ENCODE results near the gene DSCAM.

The DSCAM gene

DNA sequence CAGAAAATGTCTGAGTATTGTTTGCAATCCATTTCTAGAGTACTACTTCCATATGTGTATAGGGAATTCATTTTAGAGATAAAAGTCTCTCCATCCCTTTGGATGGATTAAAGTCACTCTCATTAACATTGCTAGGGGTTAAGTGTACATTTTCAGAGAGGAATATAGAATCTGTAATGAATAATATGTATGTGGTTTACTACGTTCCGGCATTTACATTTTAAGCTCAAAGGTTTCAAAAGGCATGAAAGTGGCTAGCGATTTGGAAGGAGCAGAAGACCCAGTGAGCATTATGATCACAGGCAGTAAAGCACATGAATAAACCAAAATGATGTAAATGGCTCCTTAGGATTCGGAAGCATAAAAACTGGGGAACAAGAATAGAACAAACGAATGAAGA, 123.0 kb downstream of the DSCAM start:
- no peaks in the 10 kb centered on the region for H3K9me3 ChIP-seq (ENCODE audit: control insufficient read depth, low read length)

DNA sequence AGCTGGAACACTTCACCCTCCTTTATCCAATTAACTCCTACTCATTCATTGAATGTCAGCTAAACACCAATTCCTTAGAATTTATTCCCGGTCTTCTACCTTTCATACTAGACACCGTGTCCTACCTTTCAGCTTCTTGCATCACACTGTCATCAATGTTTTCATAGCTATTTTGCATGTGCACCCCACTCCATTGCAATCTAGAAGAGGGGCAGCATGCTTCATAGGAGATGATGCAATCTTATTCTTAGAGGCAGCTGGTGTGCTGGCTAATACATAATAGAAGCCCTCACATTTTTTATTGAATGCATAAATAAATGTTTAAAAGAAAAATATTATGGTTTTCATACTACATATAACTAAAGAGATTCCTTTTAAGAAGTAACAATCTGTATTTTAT, 123.6 kb downstream of the DSCAM start:
- Histone ChIP-seq H3K9me3 (ENCODE audit: control insufficient read depth, low read length) (no peaks in the 10 kb centered on the region), H3K4me3 (ENCODE audit: insufficient read depth, low read depth, low read length, poor library complexity, severe bottlenecking) (no peak overlapping the region), H3K27ac (ENCODE audit: insufficient read depth, low read length, poor library complexity, severe bottlenecking) (no peak overlapping the region), H3K4me1 (ENCODE audit: control insufficient read depth, insufficient read depth, low read length, poor library complexity, severe bottlenecking) (no peaks in the 10 kb centered on the region), H3K27me3 (replicated peaks; ENCODE audit: control insufficient read depth, insufficient read depth, low read length, poor library complexity, severe bottlenecking) (no peaks in the 10 kb centered on the region), H3K36me3 (ENCODE audit: control insufficient read depth, insufficient read depth, low read length) (no peaks in the 10 kb centered on the region)
- DNase-seq = no peak

More for the DNA sequence above, 123.0 kb downstream of the DSCAM start:
- Histone ChIP-seq H3K27me3 (replicated peaks; ENCODE audit: control insufficient read depth, insufficient read depth, low read length, poor library complexity, severe bottlenecking) (no peaks in the 10 kb centered on the region), H3K36me3 (ENCODE audit: control insufficient read depth, insufficient read depth, low read length) (no peaks in the 10 kb centered on the region), H3K4me3 (ENCODE audit: insufficient read depth, low read depth, low read length, poor library complexity, severe bottlenecking) (no peak overlapping the region), H3K4me1 (ENCODE audit: control insufficient read depth, insufficient read depth, low read length, poor library complexity, severe bottlenecking) (no peaks in the 10 kb centered on the region), H3K27ac (ENCODE audit: insufficient read depth, low read length, poor library complexity, severe bottlenecking) (no peak overlapping the region)
- DNase-seq = no peak

GRCh38 chr21:40719615-40720014, 127.3 kb downstream of the DSCAM start:
- no peaks in the 10 kb centered on the region for H3K27me3 ChIP-seq (replicated peaks; ENCODE audit: control insufficient read depth, insufficient read depth, low read length, poor library complexity, severe bottlenecking)
- H3K9me3 ChIP-seq (ENCODE audit: control insufficient read depth, low read length) = no peaks in the 10 kb centered on the region
- no peak overlapping the region for H3K27ac ChIP-seq (ENCODE audit: insufficient read depth, low read length, poor library complexity, severe bottlenecking)
- DNase-seq = no peak
- H3K4me3 ChIP-seq (ENCODE audit: insufficient read depth, low read depth, low read length, poor library complexity, severe bottlenecking) = no peak overlapping the region
- no peaks in the 10 kb centered on the region for H3K4me1 ChIP-seq (ENCODE audit: control insufficient read depth, insufficient read depth, low read length, poor library complexity, severe bottlenecking)
- H3K36me3 ChIP-seq (ENCODE audit: control insufficient read depth, insufficient read depth, low read length) = no peaks in the 10 kb centered on the region

- no peak overlapping the region for H3K4me3 ChIP-seq (ENCODE audit: insufficient read depth, low read depth, low read length, poor library complexity, severe bottlenecking)
- H3K27ac ChIP-seq (ENCODE audit: insufficient read depth, low read length, poor library complexity, severe bottlenecking) = no peak overlapping the region
Observed at GRCh38 chr21:40717028-40717427, 129.9 kb downstream of the DSCAM start.

DNA sequence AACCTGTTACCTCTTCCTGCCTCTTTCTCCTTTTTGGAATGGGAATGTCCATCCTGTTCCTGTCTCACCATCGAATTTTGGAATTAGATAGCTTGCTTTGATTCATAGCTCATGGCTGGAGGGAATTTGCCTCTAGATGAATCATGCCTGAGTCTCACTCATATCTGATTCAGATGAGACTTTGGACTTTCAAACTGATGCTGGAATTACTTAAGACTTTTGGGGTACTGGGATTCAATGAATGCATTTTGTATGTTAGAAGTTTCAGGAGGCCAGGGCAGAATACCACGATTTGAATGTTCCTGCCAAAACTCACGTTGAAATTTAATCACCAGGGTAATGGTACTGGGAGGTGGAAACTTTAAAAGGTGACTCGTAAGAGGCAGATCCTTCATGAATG, 132.4 kb downstream of the DSCAM start:
- Histone ChIP-seq H3K27me3 (replicated peaks; ENCODE audit: control insufficient read depth, insufficient read depth, low read length, poor library complexity, severe bottlenecking) (no peaks in the 10 kb centered on the region), H3K36me3 (ENCODE audit: control insufficient read depth, insufficient read depth, low read length) (no peaks in the 10 kb centered on the region), H3K4me3 (ENCODE audit: insufficient read depth, low read depth, low read length, poor library complexity, severe bottlenecking) (no peak overlapping the region), H3K4me1 (ENCODE audit: control insufficient read depth, insufficient read depth, low read length, poor library complexity, severe bottlenecking) (no peaks in the 10 kb centered on the region), H3K27ac (ENCODE audit: insufficient read depth, low read length, poor library complexity, severe bottlenecking) (no peak overlapping the region), H3K9me3 (ENCODE audit: control insufficient read depth, low read length) (no peaks in the 10 kb centered on the region)
- no peak for DNase-seq

More at GRCh38 chr21:40717028-40717427, 129.9 kb downstream of the DSCAM start:
- no peaks in the 10 kb centered on the region for H3K27me3 ChIP-seq (replicated peaks; ENCODE audit: control insufficient read depth, insufficient read depth, low read length, poor library complexity, severe bottlenecking)
- no peaks in the 10 kb centered on the region for H3K4me1 ChIP-seq (ENCODE audit: control insufficient read depth, insufficient read depth, low read length, poor library complexity, severe bottlenecking)
- no peaks in the 10 kb centered on the region for H3K36me3 ChIP-seq (ENCODE audit: control insufficient read depth, insufficient read depth, low read length)
- no peak for DNase-seq
- H3K9me3 ChIP-seq (ENCODE audit: control insufficient read depth, low read length) = no peaks in the 10 kb centered on the region

- no peak for DNase-seq
- H3K9me3 ChIP-seq (ENCODE audit: control insufficient read depth, low read length) = no peaks in the 10 kb centered on the region
- no peak overlapping the region for H3K4me3 ChIP-seq (ENCODE audit: insufficient read depth, low read depth, low read length, poor library complexity, severe bottlenecking)
- H3K27ac ChIP-seq (ENCODE audit: insufficient read depth, low read length, poor library complexity, severe bottlenecking) = no peak overlapping the region
- no peaks in the 10 kb centered on the region for H3K4me1 ChIP-seq (ENCODE audit: control insufficient read depth, insufficient read depth, low read length, poor library complexity, severe bottlenecking)
- no peaks in the 10 kb centered on the region for H3K27me3 ChIP-seq (replicated peaks; ENCODE audit: control insufficient read depth, insufficient read depth, low read length, poor library complexity, severe bottlenecking)
- no peaks in the 10 kb centered on the region for H3K36me3 ChIP-seq (ENCODE audit: control insufficient read depth, insufficient read depth, low read length)
Observed at GRCh38 chr21:40707656-40708244, 139.2 kb downstream of the DSCAM start.

- Histone ChIP-seq H3K27ac (ENCODE audit: insufficient read depth, low read length, poor library complexity, severe bottlenecking) (no peak overlapping the region), H3K9me3 (ENCODE audit: control insufficient read depth, low read length) (no peaks in the 10 kb centered on the region), H3K27me3 (replicated peaks; ENCODE audit: control insufficient read depth, insufficient read depth, low read length, poor library complexity, severe bottlenecking) (no peaks in the 10 kb centered on the region), H3K36me3 (ENCODE audit: control insufficient read depth, insufficient read depth, low read length) (no peaks in the 10 kb centered on the region), H3K4me3 (ENCODE audit: insufficient read depth, low read depth, low read length, poor library complexity, severe bottlenecking) (no peak overlapping the region), H3K4me1 (ENCODE audit: control insufficient read depth, insufficient read depth, low read length, poor library complexity, severe bottlenecking) (no peaks in the 10 kb centered on the region)
- no peak for DNase-seq
Observed at GRCh38 chr21:40706806-40707655, 139.9 kb downstream of the DSCAM start.

DNA sequence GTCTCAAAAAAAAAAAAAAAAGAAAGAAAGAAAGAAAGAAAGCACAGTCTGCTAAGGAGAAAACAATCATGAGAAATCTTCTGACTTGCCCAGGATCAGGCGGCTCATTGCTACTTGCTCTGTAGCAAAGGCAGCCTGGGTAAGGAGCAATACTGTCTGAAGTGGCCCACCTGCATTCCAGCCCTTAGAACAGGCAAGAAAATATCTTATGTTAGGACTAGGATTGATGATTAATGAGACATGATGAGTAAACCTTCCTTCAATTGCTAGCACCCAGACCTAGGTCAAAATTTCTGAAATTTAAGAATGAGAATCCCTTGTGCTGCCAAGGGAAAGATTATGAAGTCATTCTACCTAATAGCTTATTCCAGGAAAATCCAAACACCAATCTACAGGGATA, 140.8 kb downstream of the DSCAM start:
- Histone ChIP-seq H3K27me3 (replicated peaks; ENCODE audit: control insufficient read depth, insufficient read depth, low read length, poor library complexity, severe bottlenecking) (no peaks in the 10 kb centered on the region), H3K4me1 (ENCODE audit: control insufficient read depth, insufficient read depth, low read length, poor library complexity, severe bottlenecking) (no peaks in the 10 kb centered on the region), H3K4me3 (ENCODE audit: insufficient read depth, low read depth, low read length, poor library complexity, severe bottlenecking) (no peak overlapping the region), H3K27ac (ENCODE audit: insufficient read depth, low read length, poor library complexity, severe bottlenecking) (no peak overlapping the region), H3K36me3 (ENCODE audit: control insufficient read depth, insufficient read depth, low read length) (no peaks in the 10 kb centered on the region), H3K9me3 (ENCODE audit: control insufficient read depth, low read length) (no peaks in the 10 kb centered on the region)
- DNase-seq = no peak

GRCh38 chr21:40704141-40704540, 142.8 kb downstream of the DSCAM start:
- DNase-seq = no peak
- H3K4me1 ChIP-seq (ENCODE audit: control insufficient read depth, insufficient read depth, low read length, poor library complexity, severe bottlenecking) = no peaks in the 10 kb centered on the region
- no peak overlapping the region for H3K27ac ChIP-seq (ENCODE audit: insufficient read depth, low read length, poor library complexity, severe bottlenecking)
- H3K36me3 ChIP-seq (ENCODE audit: control insufficient read depth, insufficient read depth, low read length) = no peaks in the 10 kb centered on the region
- H3K9me3 ChIP-seq (ENCODE audit: control insufficient read depth, low read length) = no peaks in the 10 kb centered on the region
- no peak overlapping the region for H3K4me3 ChIP-seq (ENCODE audit: insufficient read depth, low read depth, low read length, poor library complexity, severe bottlenecking)
- no peaks in the 10 kb centered on the region for H3K27me3 ChIP-seq (replicated peaks; ENCODE audit: control insufficient read depth, insufficient read depth, low read length, poor library complexity, severe bottlenecking)

GRCh38 chr21:40699366-40699765, 147.6 kb downstream of the DSCAM start:
- Histone ChIP-seq H3K27ac (ENCODE audit: insufficient read depth, low read length, poor library complexity, severe bottlenecking) (no peak overlapping the region), H3K9me3 (ENCODE audit: control insufficient read depth, low read length) (no peaks in the 10 kb centered on the region), H3K4me3 (ENCODE audit: insufficient read depth, low read depth, low read length, poor library complexity, severe bottlenecking) (no peak overlapping the region)

More at GRCh38 chr21:40699366-40699765, 147.6 kb downstream of the DSCAM start:
- Histone ChIP-seq H3K27me3 (replicated peaks; ENCODE audit: control insufficient read depth, insufficient read depth, low read length, poor library complexity, severe bottlenecking) (no peaks in the 10 kb centered on the region), H3K36me3 (ENCODE audit: control insufficient read depth, insufficient read depth, low read length) (no peaks in the 10 kb centered on the region), H3K4me1 (ENCODE audit: control insufficient read depth, insufficient read depth, low read length, poor library complexity, severe bottlenecking) (no peaks in the 10 kb centered on the region)
- no peak for DNase-seq

Data from effector memory CD4-positive, alpha-beta T cell (primary cell).